Caki2 (cell line): ENCODE data around the gene ADORA2B. TPM values are rescaled to one million over a fixed set of nuclear protein-coding genes. Genes with fewer than 3 reads are reported as not detected.
"Not testable (repeated sequence)": the region's sequence is repeated elsewhere in the genome, so short reads cannot be mapped to it uniquely, and the experiment has no call there.

Experiments
- DNase-seq: peaks from one replicate; pipeline ENCODE4 v3.0.0-alpha.2; 2015; ENCODE audit warnings: low read depth
- in situ Hi-C: cut with HindIII; loops from 2 replicates; pipeline ENCODE4 v1.10.0; 2016; ENCODE audit warnings: low sequenced_read_pairs, low pct_unique_long_range_greater_than_20kb, mixed read lengths
- total RNA-seq: library from RNA; depleted of rRNA; stranded (reverse); fragments of >200 nt; shearing (Covaris generic); gene quantifications from 2 replicates; pipeline ENCODE4 v1.2.3, GENCODE V29; 2014; ENCODE audit warnings: low replicate concordance

Gene ADORA2B
- total RNA-seq, 1 experiment from 2014 or later = 57.2 TPM

DNA sequence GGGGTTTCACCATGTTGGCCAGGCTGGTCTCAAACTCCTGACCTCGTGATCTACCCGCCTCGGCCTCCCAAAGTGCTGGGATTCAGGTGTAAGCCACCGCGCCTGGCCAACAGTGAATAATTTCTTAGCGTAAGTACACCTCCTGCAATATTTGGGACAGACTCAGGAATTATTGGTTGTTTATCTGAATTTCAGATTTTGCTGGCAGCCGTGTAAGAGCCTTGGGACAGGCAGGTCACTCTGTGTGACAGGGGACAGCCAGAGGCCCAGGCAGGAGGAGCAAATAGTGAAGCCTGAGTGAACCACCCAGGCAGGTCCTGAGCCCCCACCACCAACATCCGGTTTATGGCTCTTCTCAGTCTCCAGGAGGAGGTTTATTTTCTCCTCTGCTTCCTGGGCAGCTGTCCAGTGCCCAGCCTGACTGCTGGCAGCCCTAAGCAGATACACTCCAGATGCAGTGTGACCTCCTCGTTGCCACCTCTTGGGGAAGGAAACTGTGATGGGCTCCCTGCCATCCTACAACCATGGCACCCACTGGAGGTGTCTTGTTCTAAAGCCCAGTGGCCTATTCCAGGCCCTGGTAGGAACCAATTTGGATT lies 26.2 kb upstream of the ADORA2B start:
- no peak for DNase-seq

GRCh38 chr17:15919466-15919865 lies 25.5 kb upstream of the ADORA2B start:
- no peak for DNase-seq

More for the DNA sequence above, 26.2 kb upstream of the ADORA2B start:
- in situ Hi-C loops = no loop called here

DNA sequence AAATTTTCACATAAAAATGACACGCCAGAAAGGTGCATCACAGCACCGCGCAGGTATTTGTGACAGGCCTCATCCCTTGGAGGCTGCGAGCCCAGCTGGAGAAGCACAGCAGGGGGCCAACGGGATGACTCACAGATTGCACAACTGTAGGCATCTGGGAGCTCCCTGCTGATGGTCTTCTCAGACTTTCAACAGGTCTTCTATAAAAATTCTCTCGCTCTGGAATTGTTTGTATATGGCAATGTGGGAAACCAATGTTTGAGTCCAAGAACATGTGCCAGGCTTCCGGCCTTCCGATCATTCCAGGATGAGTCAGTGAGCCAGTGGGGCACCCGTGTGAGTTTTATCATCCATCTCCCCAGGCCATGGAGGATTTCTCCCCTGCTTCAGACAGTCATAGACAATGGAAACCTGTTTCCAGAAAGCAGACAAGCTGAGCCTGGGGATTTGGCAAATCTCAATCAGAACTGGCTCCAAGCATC lies 24.1 kb upstream of the ADORA2B start:
- peak; percentile 6 for DNase-seq
- in situ Hi-C loops = no loop called here

More at GRCh38 chr17:15919466-15919865, 25.5 kb upstream of the ADORA2B start:
- in situ Hi-C loops = no loop called here

- in situ Hi-C loops = no loop called here
- DNase-seq = no peak
These were observed 23.3 kb upstream of the ADORA2B start for GRCh38 chr17:15921640-15922039.

GRCh38 chr17:15922586-15922985 lies 22.3 kb upstream of the ADORA2B start:
- in situ Hi-C loops = no loop called here

GRCh38 chr17:15926039-15926740 lies 18.7 kb upstream of the ADORA2B start:
- in situ Hi-C loops = no loop called here
- DNase-seq = no peak

More at GRCh38 chr17:15922586-15922985, 22.3 kb upstream of the ADORA2B start:
- no peak for DNase-seq

- in situ Hi-C loops = no loop called here
- DNase-seq = no peak
These were observed 16.6 kb upstream of the ADORA2B start for GRCh38 chr17:15928286-15928785.

DNA sequence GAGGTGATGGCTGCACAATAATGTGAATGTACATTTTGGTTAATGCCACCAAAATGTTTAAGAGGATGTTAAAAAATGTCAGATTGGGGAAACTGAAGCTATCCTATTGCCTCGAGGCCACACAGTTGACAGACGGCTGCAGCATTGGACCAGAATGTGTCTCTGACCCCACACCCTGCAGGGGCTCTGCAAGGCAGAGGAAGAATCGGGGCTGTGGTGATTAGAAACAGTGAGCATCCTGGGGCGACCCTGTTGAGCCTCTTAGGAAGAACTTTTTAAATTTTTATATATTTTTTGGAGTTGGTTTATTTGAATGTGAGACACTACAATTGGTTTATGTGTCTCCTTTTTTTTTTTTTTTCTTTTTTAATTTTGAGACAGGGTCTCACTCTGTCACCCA lies 15.0 kb upstream of the ADORA2B start:
- no peak for DNase-seq
- in situ Hi-C loops = no loop called here

DNA sequence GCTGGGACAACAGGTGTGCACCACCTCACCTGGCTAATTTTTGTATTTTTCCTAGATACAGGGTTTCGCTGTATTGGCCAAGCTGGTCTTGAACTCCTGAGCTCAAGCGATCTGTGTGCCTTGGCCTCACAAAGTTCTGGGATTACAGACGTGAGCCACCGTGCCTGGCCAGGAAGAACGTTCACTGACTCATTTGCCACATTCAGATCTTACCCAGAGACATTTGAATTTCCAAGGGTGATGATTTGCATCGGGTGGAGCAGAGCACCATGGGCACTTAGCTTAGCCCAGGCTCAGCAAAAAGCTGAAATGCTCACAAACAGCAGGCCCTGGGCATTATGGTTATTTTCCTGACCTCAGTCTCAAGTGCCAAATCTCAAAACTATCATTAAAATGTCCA lies 14.5 kb upstream of the ADORA2B start:
- no peak for DNase-seq
- in situ Hi-C loops = no loop called here

- in situ Hi-C loops = no loop called here
- no peak for DNase-seq
These were observed 13.5 kb upstream of the ADORA2B start for GRCh38 chr17:15931394-15931793.

DNA sequence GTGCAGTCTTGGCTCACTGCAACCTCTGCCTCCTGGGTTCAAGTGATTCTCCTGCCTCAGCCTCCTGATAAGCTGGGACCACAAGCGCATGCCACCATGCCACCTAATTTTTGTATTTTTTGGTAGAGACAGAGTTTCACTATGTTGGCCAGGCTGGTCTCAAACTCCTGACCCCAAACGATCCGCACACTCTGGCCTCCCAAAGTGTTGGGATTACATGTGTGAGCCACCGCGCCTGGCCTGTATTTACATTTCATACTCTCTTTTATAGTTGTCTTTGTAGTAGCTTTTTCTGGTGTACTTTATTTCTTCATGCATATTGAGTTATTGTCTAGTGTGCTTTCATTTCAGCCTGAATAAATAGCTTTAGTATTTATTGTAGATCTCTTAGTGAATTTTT lies 10.1 kb upstream of the ADORA2B start:
- in situ Hi-C loops = no loop called here
- no peak for DNase-seq

DNA sequence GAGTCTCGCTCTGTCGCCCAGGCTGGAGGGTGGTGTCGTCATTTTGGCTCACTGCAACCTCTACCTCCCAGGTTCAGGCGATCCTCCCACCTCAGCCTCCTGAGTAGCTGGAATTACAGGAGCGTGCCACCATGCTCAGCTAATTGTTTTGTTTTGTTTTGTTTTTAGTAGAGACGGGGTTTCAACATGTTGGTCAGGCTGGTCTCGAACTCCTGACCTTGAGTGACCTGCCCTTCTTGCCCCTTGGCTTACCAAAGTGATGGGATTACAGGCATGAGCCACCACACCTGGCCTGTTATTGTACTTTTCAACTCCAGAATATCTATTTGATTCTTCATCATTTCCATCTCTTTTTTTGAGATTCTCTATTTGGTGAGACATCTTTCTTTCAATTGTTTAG lies 9.0 kb upstream of the ADORA2B start:
- in situ Hi-C loops = no loop called here
- no peak for DNase-seq

DNA sequence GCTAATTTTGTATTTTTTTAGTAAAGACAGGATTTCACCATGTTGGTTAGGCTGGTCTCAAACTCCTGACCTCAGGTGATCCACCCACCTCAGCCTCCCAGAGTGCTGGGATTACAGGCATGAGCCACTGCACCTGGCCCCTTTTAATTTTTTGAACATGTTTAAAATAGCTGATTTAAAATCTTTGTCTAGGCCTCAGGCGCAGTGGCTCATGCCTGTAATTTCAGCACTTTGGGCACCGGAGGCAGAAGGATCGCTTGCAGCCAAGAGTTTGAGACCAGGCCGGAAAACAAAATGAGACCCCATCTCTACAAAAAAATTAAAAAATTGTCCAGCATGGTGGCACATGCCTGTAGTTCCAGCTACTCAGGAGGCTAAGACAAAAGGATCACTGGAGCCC lies 8.4 kb upstream of the ADORA2B start:
- in situ Hi-C loops, DNase-seq: not testable (repeated sequence)

DNA sequence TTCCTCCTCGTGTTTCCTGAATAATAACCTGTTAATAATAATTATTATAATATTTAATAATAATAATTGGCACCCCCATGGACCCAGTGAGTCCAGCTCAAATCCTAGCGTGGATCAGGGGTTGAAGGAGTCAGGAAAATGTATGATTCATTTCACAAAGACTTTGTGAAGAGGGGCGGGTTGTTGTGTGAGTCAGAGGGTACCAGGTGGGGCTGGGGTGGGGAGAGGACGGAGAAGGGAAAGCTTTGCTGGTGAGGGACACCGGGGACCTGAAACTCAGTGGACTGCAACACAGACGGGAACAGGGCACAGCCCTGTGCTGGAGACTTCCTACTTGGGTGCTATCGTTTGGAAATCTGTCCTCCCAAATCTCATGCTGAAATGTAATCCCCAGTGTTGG lies 3.1 kb upstream of the ADORA2B start:
- in situ Hi-C loops = no loop called here
- no peak for DNase-seq

DNA sequence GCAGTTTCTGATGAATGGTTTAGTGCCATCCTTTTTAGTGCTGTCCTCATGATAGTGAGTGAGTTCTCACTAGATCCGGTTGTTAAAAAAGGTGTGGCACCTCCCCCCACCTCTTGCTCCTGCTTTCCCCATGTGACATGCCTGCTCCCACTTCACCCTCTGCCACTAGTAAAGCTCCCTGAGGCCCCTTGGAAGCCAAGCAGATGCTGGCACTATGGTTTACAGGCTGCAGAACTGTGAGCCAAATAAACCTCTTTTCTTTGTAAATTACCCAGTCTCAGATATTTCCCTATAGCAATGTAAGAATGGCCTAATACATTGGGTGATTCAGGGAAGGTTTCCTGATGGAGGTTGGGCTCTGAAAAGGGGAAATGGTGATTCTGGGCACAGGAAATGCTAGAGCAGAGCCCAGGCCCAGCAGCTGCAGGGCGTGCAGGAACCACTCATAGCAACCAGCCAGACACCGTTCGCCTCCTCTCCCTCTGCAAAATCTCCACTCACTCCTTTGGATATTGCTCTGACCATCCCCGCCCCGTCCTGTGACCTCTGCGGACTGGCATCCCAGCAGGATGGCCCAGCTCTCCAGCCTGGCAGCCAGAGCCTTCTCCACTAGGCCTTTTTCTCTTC lies 2.6 kb upstream of the ADORA2B start:
- no peak for DNase-seq
- in situ Hi-C loops = no loop called here

GRCh38 chr17:15943971-15944758 lies 765 bp upstream of the ADORA2B start:
- in situ Hi-C loops = no loop called here
- no peak for DNase-seq

DNA sequence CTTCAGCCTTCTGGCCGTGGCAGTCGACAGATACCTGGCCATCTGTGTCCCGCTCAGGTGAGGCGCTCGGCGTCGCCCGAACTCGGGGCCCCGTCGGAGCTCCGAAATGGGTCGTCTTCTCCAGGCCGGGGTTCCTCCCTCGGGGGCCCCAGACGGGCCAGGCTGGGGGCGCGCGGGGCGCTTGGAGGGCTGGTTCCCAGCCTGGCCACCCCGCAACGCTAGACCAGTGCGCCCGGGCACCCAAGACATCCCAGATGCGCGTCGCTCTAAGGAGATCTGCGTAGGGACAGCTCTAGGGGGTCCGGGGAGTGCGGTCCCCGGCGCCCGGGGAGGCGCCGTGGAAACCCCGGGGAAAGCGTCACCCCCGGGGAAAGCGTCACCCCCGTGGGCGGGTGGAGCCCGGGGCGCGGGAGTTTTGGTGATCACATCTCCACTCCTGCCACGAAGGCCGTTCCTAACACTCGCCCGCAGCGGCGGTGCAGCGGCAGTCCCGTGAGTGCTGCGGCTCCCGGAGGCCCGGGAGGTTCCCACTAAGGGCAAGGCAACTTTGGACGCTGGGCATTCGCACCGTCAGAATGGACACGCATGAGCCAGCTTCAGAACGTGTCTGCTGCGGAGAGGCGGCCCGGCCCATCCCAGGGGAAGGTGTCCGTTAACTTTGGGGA lies 729 bp downstream of the ADORA2B start:
- DNase-seq = no peak
- in situ Hi-C loops = no loop called here

- DNase-seq = no peak
- in situ Hi-C loops = no loop called here
These were observed 1.7 kb downstream of the ADORA2B start for GRCh38 chr17:15946611-15947120.
